ENCODE results near the gene TMEM26.

GRCh38 chr10:61470740-61471139, 17.6 kb upstream of the TMEM26 start:
- TF ChIP-seq, protein P1, sequence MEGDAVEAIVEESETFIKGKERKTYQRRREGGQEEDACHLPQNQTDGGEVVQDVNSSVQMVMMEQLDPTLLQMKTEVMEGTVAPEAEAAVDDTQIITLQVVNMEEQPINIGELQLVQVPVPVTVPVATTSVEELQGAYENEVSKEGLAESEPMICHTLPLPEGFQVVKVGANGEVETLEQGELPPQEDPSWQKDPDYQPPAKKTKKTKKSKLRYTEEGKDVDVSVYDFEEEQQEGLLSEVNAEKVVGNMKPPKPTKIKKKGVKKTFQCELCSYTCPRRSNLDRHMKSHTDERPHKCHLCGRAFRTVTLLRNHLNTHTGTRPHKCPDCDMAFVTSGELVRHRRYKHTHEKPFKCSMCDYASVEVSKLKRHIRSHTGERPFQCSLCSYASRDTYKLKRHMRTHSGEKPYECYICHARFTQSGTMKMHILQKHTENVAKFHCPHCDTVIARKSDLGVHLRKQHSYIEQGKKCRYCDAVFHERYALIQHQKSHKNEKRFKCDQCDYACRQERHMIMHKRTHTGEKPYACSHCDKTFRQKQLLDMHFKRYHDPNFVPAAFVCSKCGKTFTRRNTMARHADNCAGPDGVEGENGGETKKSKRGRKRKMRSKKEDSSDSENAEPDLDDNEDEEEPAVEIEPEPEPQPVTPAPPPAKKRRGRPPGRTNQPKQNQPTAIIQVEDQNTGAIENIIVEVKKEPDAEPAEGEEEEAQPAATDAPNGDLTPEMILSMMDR (tag by site-specific recombination; IDR thresholded peaks at IDR 0.05): no peak
- TF ChIP-seq ZSCAN5A (tag by site-specific recombination; IDR thresholded peaks at IDR 0.05) (no peak), ZSCAN23 (tag by site-specific recombination; IDR thresholded peaks at IDR 0.05) (no peak), ZNF629 (tag by site-specific recombination; IDR thresholded peaks at IDR 0.05) (no peak), SP7 (tag by site-specific recombination; IDR thresholded peaks at IDR 0.05) (no peak), ELK4 (IDR thresholded peaks at IDR 0.05; ENCODE audit: borderline replicate concordance, low read depth, low read length) (no peak)
